ENCODE measurements around the gene WDR33. TPM values are rescaled to one million over a fixed set of nuclear protein-coding genes. Genes with fewer than 3 reads are reported as not detected.
A peak's percentile ranks its signal among the peaks of the same experiment; 100 is the strongest.

Gene WDR33
- total and polyA plus RNA-seq, 2 of the 13 experiments (the other 11 are each of a cell fraction or from before 2014, with no cell fraction given) = 54.9 to 78.2 TPM

DNA sequence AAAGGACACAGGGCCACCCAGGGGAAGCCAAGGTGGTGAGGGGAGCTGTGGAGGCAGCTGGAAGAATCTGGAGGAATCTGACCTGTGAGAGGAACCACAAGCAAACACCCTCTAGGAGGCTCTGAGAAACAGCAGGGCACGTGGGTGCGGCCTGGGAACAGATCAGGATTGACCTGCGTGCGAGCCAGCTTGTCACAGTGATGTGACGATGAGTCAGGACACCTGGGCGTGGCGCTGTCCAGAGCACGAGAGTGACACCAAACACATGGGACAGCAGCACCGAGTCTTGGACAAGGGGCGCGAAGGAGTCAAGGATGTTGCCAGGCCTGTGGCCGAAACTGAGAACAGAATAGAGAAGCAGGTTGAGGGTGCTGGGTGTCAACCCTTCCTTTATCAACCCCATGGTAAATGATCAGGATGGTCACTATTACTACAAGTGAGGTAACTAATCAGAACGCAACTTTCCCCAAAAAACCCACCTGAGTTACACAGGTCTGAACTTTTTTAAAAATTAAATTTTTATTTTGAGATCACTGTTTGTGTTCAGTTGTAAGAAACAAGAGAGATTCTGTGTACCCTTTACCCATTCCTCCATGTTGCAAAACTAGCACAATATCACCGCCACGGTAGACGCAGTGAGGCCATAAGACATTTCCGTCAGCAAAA is 110.3 kb downstream of the WDR33 start (continued):
- TF ChIP-seq ZC3H4 (CRISPR knock-in tag; IDR thresholded peaks at IDR 0.05; ENCODE audit: borderline replicate concordance) = peak; percentile 96; the same call in 1 of the 2 replicates
- TF ChIP-seq MIER2 (CRISPR knock-in tag; IDR thresholded peaks at IDR 0.05) = peak; percentile 68; the same call in 1 of the 2 replicates
- no peak for TF ChIP-seq ZNF496 (CRISPR knock-in tag; IDR thresholded peaks at IDR 0.05; ENCODE audit: insufficient replicate concordance)
- TF ChIP-seq NAIF1 (CRISPR knock-in tag; IDR thresholded peaks at IDR 0.05; ENCODE audit: borderline replicate concordance) = no peak
- TF ChIP-seq, protein P1, sequence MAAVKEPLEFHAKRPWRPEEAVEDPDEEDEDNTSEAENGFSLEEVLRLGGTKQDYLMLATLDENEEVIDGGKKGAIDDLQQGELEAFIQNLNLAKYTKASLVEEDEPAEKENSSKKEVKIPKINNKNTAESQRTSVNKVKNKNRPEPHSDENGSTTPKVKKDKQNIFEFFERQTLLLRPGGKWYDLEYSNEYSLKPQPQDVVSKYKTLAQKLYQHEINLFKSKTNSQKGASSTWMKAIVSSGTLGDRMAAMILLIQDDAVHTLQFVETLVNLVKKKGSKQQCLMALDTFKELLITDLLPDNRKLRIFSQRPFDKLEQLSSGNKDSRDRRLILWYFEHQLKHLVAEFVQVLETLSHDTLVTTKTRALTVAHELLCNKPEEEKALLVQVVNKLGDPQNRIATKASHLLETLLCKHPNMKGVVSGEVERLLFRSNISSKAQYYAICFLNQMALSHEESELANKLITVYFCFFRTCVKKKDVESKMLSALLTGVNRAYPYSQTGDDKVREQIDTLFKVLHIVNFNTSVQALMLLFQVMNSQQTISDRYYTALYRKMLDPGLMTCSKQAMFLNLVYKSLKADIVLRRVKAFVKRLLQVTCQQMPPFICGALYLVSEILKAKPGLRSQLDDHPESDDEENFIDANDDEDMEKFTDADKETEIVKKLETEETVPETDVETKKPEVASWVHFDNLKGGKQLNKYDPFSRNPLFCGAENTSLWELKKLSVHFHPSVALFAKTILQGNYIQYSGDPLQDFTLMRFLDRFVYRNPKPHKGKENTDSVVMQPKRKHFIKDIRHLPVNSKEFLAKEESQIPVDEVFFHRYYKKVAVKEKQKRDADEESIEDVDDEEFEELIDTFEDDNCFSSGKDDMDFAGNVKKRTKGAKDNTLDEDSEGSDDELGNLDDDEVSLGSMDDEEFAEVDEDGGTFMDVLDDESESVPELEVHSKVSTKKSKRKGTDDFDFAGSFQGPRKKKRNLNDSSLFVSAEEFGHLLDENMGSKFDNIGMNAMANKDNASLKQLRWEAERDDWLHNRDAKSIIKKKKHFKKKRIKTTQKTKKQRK (IDR thresholded peaks at IDR 0.05; ENCODE audit: low read length) = no peak
- peak; percentile 28 for TF ChIP-seq SKI (IDR thresholded peaks at IDR 0.05; ENCODE audit: partially characterized antibody)
- TF ChIP-seq FOXM1 (CRISPR knock-in tag; IDR thresholded peaks at IDR 0.05) = no peak
- TF ChIP-seq MIXL1 (CRISPR knock-in tag; IDR thresholded peaks at IDR 0.05) = 0 out of 2 replicates have a peak, but pooled peaks have one; percentile 31
- TF ChIP-seq, protein P2, sequence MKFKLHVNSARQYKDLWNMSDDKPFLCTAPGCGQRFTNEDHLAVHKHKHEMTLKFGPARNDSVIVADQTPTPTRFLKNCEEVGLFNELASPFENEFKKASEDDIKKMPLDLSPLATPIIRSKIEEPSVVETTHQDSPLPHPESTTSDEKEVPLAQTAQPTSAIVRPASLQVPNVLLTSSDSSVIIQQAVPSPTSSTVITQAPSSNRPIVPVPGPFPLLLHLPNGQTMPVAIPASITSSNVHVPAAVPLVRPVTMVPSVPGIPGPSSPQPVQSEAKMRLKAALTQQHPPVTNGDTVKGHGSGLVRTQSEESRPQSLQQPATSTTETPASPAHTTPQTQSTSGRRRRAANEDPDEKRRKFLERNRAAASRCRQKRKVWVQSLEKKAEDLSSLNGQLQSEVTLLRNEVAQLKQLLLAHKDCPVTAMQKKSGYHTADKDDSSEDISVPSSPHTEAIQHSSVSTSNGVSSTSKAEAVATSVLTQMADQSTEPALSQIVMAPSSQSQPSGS (CRISPR knock-in tag; IDR thresholded peaks at IDR 0.05) = no peak
- no peak for TF ChIP-seq PLSCR1 (CRISPR knock-in tag; IDR thresholded peaks at IDR 0.05; ENCODE audit: borderline replicate concordance)
- TF ChIP-seq TSC22D2 (CRISPR knock-in tag; IDR thresholded peaks at IDR 0.05; ENCODE audit: borderline replicate concordance) = no peak
- no peak for TF ChIP-seq TBL1XR1 (IDR thresholded peaks at IDR 0.05; ENCODE audit: borderline replicate concordance, low read length, partially characterized antibody)
- TF ChIP-seq TARDBP (CRISPR knock-in tag; IDR thresholded peaks at IDR 0.05) = no peak; the same call in 1 of the 2 replicates
- TF ChIP-seq ZNF121 (CRISPR knock-in tag; IDR thresholded peaks at IDR 0.05) = no peak
- TF ChIP-seq ZKSCAN5 (CRISPR knock-in tag; IDR thresholded peaks at IDR 0.05) = no peak
- TF ChIP-seq ZNF570 (CRISPR knock-in tag; IDR thresholded peaks at IDR 0.05; ENCODE audit: borderline replicate concordance) = no peak
- TF ChIP-seq, protein P3, sequence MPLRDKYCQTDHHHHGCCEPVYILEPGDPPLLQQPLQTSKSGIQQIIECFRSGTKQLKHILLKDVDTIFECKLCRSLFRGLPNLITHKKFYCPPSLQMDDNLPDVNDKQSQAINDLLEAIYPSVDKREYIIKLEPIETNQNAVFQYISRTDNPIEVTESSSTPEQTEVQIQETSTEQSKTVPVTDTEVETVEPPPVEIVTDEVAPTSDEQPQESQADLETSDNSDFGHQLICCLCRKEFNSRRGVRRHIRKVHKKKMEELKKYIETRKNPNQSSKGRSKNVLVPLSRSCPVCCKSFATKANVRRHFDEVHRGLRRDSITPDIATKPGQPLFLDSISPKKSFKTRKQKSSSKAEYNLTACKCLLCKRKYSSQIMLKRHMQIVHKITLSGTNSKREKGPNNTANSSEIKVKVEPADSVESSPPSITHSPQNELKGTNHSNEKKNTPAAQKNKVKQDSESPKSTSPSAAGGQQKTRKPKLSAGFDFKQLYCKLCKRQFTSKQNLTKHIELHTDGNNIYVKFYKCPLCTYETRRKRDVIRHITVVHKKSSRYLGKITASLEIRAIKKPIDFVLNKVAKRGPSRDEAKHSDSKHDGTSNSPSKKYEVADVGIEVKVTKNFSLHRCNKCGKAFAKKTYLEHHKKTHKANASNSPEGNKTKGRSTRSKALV (CRISPR knock-in tag; IDR thresholded peaks at IDR 0.05) = no peak
- TF ChIP-seq ZNF558 (CRISPR knock-in tag; IDR thresholded peaks at IDR 0.05; ENCODE audit: borderline replicate concordance) = no peak
- no peak for TF ChIP-seq ZNF703 (CRISPR knock-in tag; IDR thresholded peaks at IDR 0.05; ENCODE audit: borderline replicate concordance)
- TF ChIP-seq, protein P4, sequence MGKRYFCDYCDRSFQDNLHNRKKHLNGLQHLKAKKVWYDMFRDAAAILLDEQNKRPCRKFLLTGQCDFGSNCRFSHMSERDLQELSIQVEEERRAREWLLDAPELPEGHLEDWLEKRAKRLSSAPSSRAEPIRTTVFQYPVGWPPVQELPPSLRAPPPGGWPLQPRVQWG (CRISPR knock-in tag; IDR thresholded peaks at IDR 0.05; ENCODE audit: borderline replicate concordance, low read depth) = no peak
